Vagina (tissue), 2 donors: ENCODE measurements around the gene PDK4.

ENCODE experiments used
- CTCF ChIP-seq, 3 experiments: fragments of 450-650 bp in 2 of 3; fragments of 200-600 bp in 1 of 3; sonication (generic) in 1 of 3; IDR thresholded peaks; one replicate each; pipeline ENCODE4 v1.5.1; 2017 to 2019; ENCODE audit warnings: antibody characterized with exemption in 3 of 3, mild to moderate bottlenecking in 2 of 3, moderate library complexity in 2 of 3
- POLR2A ChIP-seq, 2 donors: fragments of 450-650 bp; IDR thresholded peaks; one replicate each; pipeline ENCODE4 v1.6.1; 2017; ENCODE audit warnings: antibody characterized with exemption in 2 of 2, mild to moderate bottlenecking in 2 of 2, moderate library complexity in 2 of 2
- POLR2AphosphoS5 ChIP-seq, 2 donors: sonication (generic); formaldehyde crosslinking; IDR thresholded peaks; one replicate each; pipeline ENCODE4 v1.9.0; 2017; ENCODE audit warnings: antibody characterized with exemption in 2 of 2, mild to moderate bottlenecking in 2 of 2, low read depth in 1 of 2; ENCODE audit not compliant: insufficient read depth in 1 of 2

- TF ChIP-seq CTCF (IDR thresholded peaks at IDR 0.05) = no peak
- TF ChIP-seq POLR2AphosphoS5 (IDR thresholded peaks at IDR 0.05; ENCODE audit: insufficient read depth in 1 of 2, low read depth in 1 of 2) = no peak
- no peak for TF ChIP-seq POLR2A (IDR thresholded peaks at IDR 0.05)
Measured at GRCh38 chr7:95585426-95585789, 10.9 kb downstream of the PDK4 start.
